K562 (cell line): Measurements from ENCODE around the gene ZNF747. TPM values are rescaled to one million over a fixed set of nuclear protein-coding genes. Genes with fewer than 3 reads are reported as not detected.

Experiments
- ATAC-seq: fragments of 200-7000 bp; cut with Tn5 transposase; 3 replicates; pipeline ENCODE4 v1.9.1; 2020; ENCODE audit warnings: moderate library complexity
- BruUV-seq: library from RNA; stranded (reverse); fragments of 400-500 nt; replicated peaks from 2 replicates; lab custom pipeline; 2021; lab: Mats Ljungman, UMichigan
- CTCF ChIA-PET: fragments of 300-600 bp; formaldehyde crosslinking; extraction: SDS; loops from one replicate; lab custom pipeline; 2021; ENCODE audit warnings: low intra/inter-chr PET ratio; lab: Yijun Ruan, JAX
- POLR2A ChIA-PET: fragments of 300-600, 350-650 bp; sonication (Branson Sonifier 250); formaldehyde crosslinking; extraction: SDS; loops from one replicate; lab custom pipeline; 2021; ENCODE audit warnings: antibody characterized with exemption, inconsistent platforms; lab: Yijun Ruan, JAX
- DNase-seq, 4 experiments: peaks; one replicate each; pipeline versions ENCODE4 v3.0.0 to v3.0.0-alpha.2; 2011 to 2018; ENCODE audit warnings: low spot score in 3 of 4, mixed read lengths in 3 of 4; ENCODE audit errors: extremely low read depth in 1 of 4
- FAIRE-seq: peaks from 2 replicates; lab custom pipeline; 2011; peaks lifted over from hg19 to GRCh38; lab: Jason Lieb, UNC
- H2AFZ ChIP-seq: 2 replicates; pipeline ENCODE4 v1.6.0; 2011; ENCODE audit warnings: low read depth, low read length, control low read depth, inconsistent platforms
- H3K27ac ChIP-seq: fragments of 200-600 bp; 3 replicates; pipeline ENCODE4 v1.8.0; 2011; ENCODE audit warnings: low read depth, mild to moderate bottlenecking, control low read depth, inconsistent platforms, low read length, moderate library complexity, mixed read lengths; ENCODE audit errors: extremely low read depth
- H3K27me3 ChIP-seq, 2 experiments: fragments of 300-600 bp in 1 of 2; 2 replicates in 1 of 2; 3 replicates in 1 of 2; pipeline versions ENCODE4 v1.6.0 to v1.8.0; 2011; ENCODE audit warnings: inconsistent platforms in 2 of 2, low read length in 2 of 2, mild to moderate bottlenecking in 1 of 2, mixed read lengths in 1 of 2, moderate library complexity in 1 of 2; ENCODE audit not compliant: control insufficient read depth in 2 of 2, insufficient read depth in 2 of 2
- H3K36me3 ChIP-seq: fragments of 300-600 bp; 3 replicates; pipeline ENCODE4 v1.8.0; 2011; ENCODE audit warnings: mild to moderate bottlenecking, low read length, inconsistent platforms; ENCODE audit not compliant: control insufficient read depth, insufficient read depth
- H3K4me1 ChIP-seq, 2 experiments: fragments of 200-600 bp in 1 of 2; replicated peaks in 1 of 2; 2 replicates in 1 of 2; 3 replicates in 1 of 2; pipeline versions ENCODE4 v1.5.1 to v1.8.0; 2011; ENCODE audit warnings: inconsistent platforms in 2 of 2, low read length in 2 of 2, mild to moderate bottlenecking in 1 of 2, mixed read lengths in 1 of 2, moderate library complexity in 1 of 2; ENCODE audit not compliant: control insufficient read depth in 2 of 2, insufficient read depth in 2 of 2
- H3K4me2 ChIP-seq: 2 replicates; pipeline ENCODE4 v1.6.1; 2011; ENCODE audit warnings: low read length, control low read depth, inconsistent platforms, mixed read lengths; ENCODE audit not compliant: insufficient read depth
- H3K4me3 ChIP-seq: fragments of 200-600 bp; sonication (generic), shearing (Covaris generic); 2 replicates; pipeline ENCODE4 v1.5.1; 2016; ENCODE audit warnings: control low read depth, inconsistent platforms
- H3K79me2 ChIP-seq: fragments of 200-600 bp; 3 replicates; pipeline ENCODE4 v1.8.0; 2011; ENCODE audit warnings: low read length, inconsistent platforms; ENCODE audit not compliant: control insufficient read depth, insufficient read depth
- H3K9ac ChIP-seq, 2 experiments: 2 replicates each; pipeline versions ENCODE4 v1.6.0 to v1.6.1; 2011; ENCODE audit warnings: low read depth in 2 of 2, low read length in 2 of 2, control low read depth in 1 of 2, inconsistent platforms in 1 of 2, mild to moderate bottlenecking in 1 of 2, mixed read lengths in 1 of 2; ENCODE audit not compliant: insufficient read depth in 1 of 2
- H3K9me1 ChIP-seq: one replicate; pipeline ENCODE4 v1.6.0; 2011; ENCODE audit warnings: inconsistent platforms, mild to moderate bottlenecking, low read length, moderate library complexity; ENCODE audit not compliant: control insufficient read depth, insufficient read depth
- H3K9me3 ChIP-seq: replicated peaks from 2 replicates; pipeline ENCODE4 v1.5.1; 2011; ENCODE audit warnings: low read depth, low read length, inconsistent platforms; ENCODE audit not compliant: control insufficient read depth, insufficient read depth
- H4K20me1 ChIP-seq: replicated peaks from 2 replicates; pipeline ENCODE4 v1.6.1; 2011; ENCODE audit warnings: low read length, inconsistent platforms, mixed read lengths; ENCODE audit not compliant: control insufficient read depth, insufficient read depth
- BCOR ChIP-seq: fragments of 450-650 bp; IDR thresholded peaks from 2 replicates; pipeline ENCODE4 v1.6.1; 2016
- BRD9 ChIP-seq: fragments of 450-650 bp; IDR thresholded peaks from 2 replicates; pipeline ENCODE4 v1.6.1; 2018; ENCODE audit warnings: low read depth; ENCODE audit not compliant: partially characterized antibody
- CCNT2 ChIP-seq: IDR thresholded peaks from 2 replicates; pipeline ENCODE4 v1.6.1; 2011; ENCODE audit warnings: borderline replicate concordance, low read depth, mild to moderate bottlenecking, moderate library complexity, mixed read lengths, low read length; ENCODE audit not compliant: insufficient read length; ENCODE audit errors: extremely low read depth
- COPS2 ChIP-seq: fragments of 450-650 bp; conservative IDR thresholded peaks from 2 replicates; pipeline ENCODE4 v1.6.1; 2016; ENCODE audit warnings: mild to moderate bottlenecking, moderate library complexity
- EP300 ChIP-seq: IDR thresholded peaks from 2 replicates; pipeline ENCODE4 v1.6.1; 2012; ENCODE audit warnings: low read length, improper control_type of control experiment
- GABPA ChIP-seq: fragments of 200-800 bp; sonication (Bioruptor generic); conservative IDR thresholded peaks from 2 replicates; pipeline ENCODE4 v1.6.1; 2016; ENCODE audit warnings: low read depth, missing genetic modification characterization, missing compliant biosample characterization
- GATAD2B ChIP-seq: fragments of 450-650 bp; IDR thresholded peaks from 2 replicates; pipeline ENCODE4 v1.6.1; 2017; ENCODE audit warnings: mild to moderate bottlenecking, borderline replicate concordance
- HDGF ChIP-seq: fragments of 450-650 bp; IDR thresholded peaks from 2 replicates; pipeline ENCODE4 v1.6.1; 2016
- IRF9 ChIP-seq: fragments of 450-650 bp; IDR thresholded peaks from 2 replicates; pipeline ENCODE4 v1.6.1; 2016; ENCODE audit warnings: missing biosample characterization, missing genetic modification characterization
- LEF1 ChIP-seq: fragments of 450-650 bp; IDR thresholded peaks from 2 replicates; pipeline ENCODE4 v1.6.1; 2016; ENCODE audit warnings: mild to moderate bottlenecking
- MEIS2 ChIP-seq: fragments of 450-650 bp; IDR thresholded peaks from 2 replicates; pipeline ENCODE4 v1.6.1; 2014; ENCODE audit warnings: mild to moderate bottlenecking; ENCODE audit not compliant: partially characterized antibody
- NCOA2 ChIP-seq, 2 experiments: fragments of 450-650 bp; IDR thresholded peaks; 2 replicates each; pipeline ENCODE4 v1.6.1; 2018; ENCODE audit warnings: mild to moderate bottlenecking in 2 of 2, moderate library complexity in 1 of 2; ENCODE audit not compliant: partially characterized antibody in 2 of 2
- NRF1 ChIP-seq, 2 experiments: fragments of 450-650 bp; IDR thresholded peaks in 1 of 2; conservative IDR thresholded peaks in 1 of 2; 2 replicates each; pipeline ENCODE4 v1.6.1; 2014; ENCODE audit warnings: mild to moderate bottlenecking in 2 of 2
- PHF8 ChIP-seq: fragments of 200-600 bp; sonication (generic); IDR thresholded peaks from 2 replicates; pipeline ENCODE4 v1.6.1; 2012; ENCODE audit warnings: mixed run types, mild to moderate bottlenecking, inconsistent platforms, low read length, moderate library complexity, borderline replicate concordance
- PPARD ChIP-seq: fragments of 250-450 bp; sonication (Bioruptor Pico); IDR thresholded peaks from 2 replicates; pipeline ENCODE4 v1.8.0; 2022; ENCODE audit warnings: inconsistent platforms, mild to moderate bottlenecking, moderate library complexity
- SMAD3 ChIP-seq: fragments of 450-650 bp; formaldehyde crosslinking; conservative IDR thresholded peaks from 2 replicates; pipeline ENCODE4 v1.4.0; 2020; ENCODE audit warnings: mild to moderate bottlenecking
- SRSF9 ChIP-seq: fragments of 200-400 bp; formaldehyde crosslinking; IDR thresholded peaks from 2 replicates; pipeline ENCODE4 v1.6.1; 2017; ENCODE audit warnings: low read depth, low read length, borderline replicate concordance
- TFE3 ChIP-seq: fragments of 450-650 bp; formaldehyde crosslinking; IDR thresholded peaks from 2 replicates; pipeline ENCODE4 v1.4.0; 2020; ENCODE audit warnings: mild to moderate bottlenecking, mixed read lengths
- TSC22D4 ChIP-seq: fragments of 450-650 bp; IDR thresholded peaks from 2 replicates; pipeline ENCODE4 v1.6.1; 2016; ENCODE audit warnings: missing genetic modification characterization, missing biosample characterization, control low read depth
- ZKSCAN8 ChIP-seq: fragments of 200-800 bp; sonication (Bioruptor generic); IDR thresholded peaks from 2 replicates; pipeline ENCODE4 v1.6.1; 2016; ENCODE audit warnings: missing genetic modification characterization, missing compliant biosample characterization
- ZNF124 ChIP-seq: sonication (generic); formaldehyde crosslinking; IDR thresholded peaks from 2 replicates; pipeline ENCODE4 v1.8.1; 2022; ENCODE audit warnings: missing genetic modification reagents
- ZNF146 ChIP-seq: IDR thresholded peaks from one replicate; pipeline ENCODE4 v1.6.1; 2018; ENCODE audit warnings: missing compliant biosample characterization; ENCODE audit not compliant: unreplicated experiment
- ZNF79 ChIP-seq: fragments of 250-450 bp; sonication (Bioruptor Pico); IDR thresholded peaks from 2 replicates; pipeline ENCODE4 v1.4.0; 2020; ENCODE audit warnings: low read depth, mild to moderate bottlenecking, moderate library complexity
- ZSCAN32 ChIP-seq: fragments of 450-650 bp; formaldehyde crosslinking; IDR thresholded peaks from 2 replicates; pipeline ENCODE4 v1.4.0; 2020; ENCODE audit warnings: mild to moderate bottlenecking, moderate library complexity
- WGBS: fragments of 100-300 bp; shearing (Covaris generic); methylation state at CpG from one replicate; pipeline ENCODE4 v1.1.6; 2016; ENCODE audit warnings: low coverage, mixed read lengths; ENCODE audit not compliant: insufficient coverage; ENCODE audit errors: missing lambda C conversion rate; 5-methylcytosine and 5-hydroxymethylcytosine counted together
- in situ Hi-C: fragments of 300-500 bp; cut with MboI; formaldehyde crosslinking; loops from 4 replicates; pipeline ENCODE4 v1.15.0; 2018; ENCODE audit warnings: inconsistent platforms, mixed read lengths
- intact Hi-C: fragments of 100-400 bp; cut with micrococcal nuclease; formaldehyde crosslinking; loops from 2 replicates; pipeline ENCODE4 v1.14.2; 2022
- polyA plus RNA-seq, 8 experiments: library from polyadenylated mRNA; depleted of rRNA in 4 of 8; stranded (reverse) in 5 of 8; unstranded in 3 of 8; fragments of >200 nt; fragmentation: Nextera tagmentation in 2 of 8; fragmentation: Illumina TruSeq in 1 of 8; extraction: Ambion mirVana in 2 of 8; extraction: Trizol in 1 of 8; gene quantifications; 2 replicates each; pipeline versions ENCODE4 v1.2.1 to v1.2.3, GENCODE V29; 2011 to 2014; ENCODE audit warnings: inconsistent platforms in 1 of 8, missing spikeins in 1 of 8
- total RNA-seq, 7 experiments: library from RNA; depleted of rRNA in 6 of 7; stranded (reverse); fragments of >200 nt in 6 of 7; fragmentation: Illumina TruSeq in 2 of 7; extraction: Trizol in 2 of 7; gene quantifications; 2 replicates each; pipeline versions ENCODE4 v1.2.1 to v1.2.3, GENCODE V29; 2011 to 2021; ENCODE audit warnings: low replicate concordance in 1 of 7

Gene ZNF747
- total and polyA plus RNA-seq, 9 of the 15 experiments (the other 6 are each of a cell fraction or from before 2014, with no cell fraction given), result 0.14 to 3.3 (median 1.5) TPM

- no peaks in the 10 kb centered on the region for H3K79me2 ChIP-seq
- H3K9me3 ChIP-seq, result no peaks in the 10 kb centered on the region
- peaks cover 6 to 16% of the 10 kb centered on the region in 2 experiments; a peak in 3 of 5 replicates for H3K4me1 ChIP-seq
- ATAC-seq (peak; percentile 71), FAIRE-seq (peak; percentile 83), DNase-seq (peak in 3 of 4 experiments; percentile 35 to 48 (median 46))
- H3K27ac ChIP-seq, result peak overlapping the region; percentile 41; the same call in 2 of the 3 replicates
- peak overlapping the region; percentile 66 for H3K4me2 ChIP-seq
- no peaks in the 10 kb centered on the region for H3K36me3 ChIP-seq
- ChIA-PET CTCF (no interaction called here), POLR2A (interaction anchor here (0.6 to 1.7 kb wide), 4 partner anchors 11 to 73 kb away, joined by 3 to 5 read pairs (median 4); no protein-coding TSS in a partner anchor)
- peak overlapping the region; percentile 15; the same call in 1 of the 2 replicates for H3K4me3 ChIP-seq
- intact Hi-C loops, result no loop called here
- no TSS peak for BruUV-seq
- no peaks in the 10 kb centered on the region for H3K27me3 ChIP-seq
- H3K9me1 ChIP-seq, result no peaks in the 10 kb centered on the region
- H3K9ac ChIP-seq, result peak overlapping the region; percentile 41 to 84; a peak in 2 of 4 replicates
- WGBS, result 29% methylated on average over 6 of the region's 8 CpGs
- in situ Hi-C loops, result no loop called here
- H2AFZ ChIP-seq, result peak overlapping the region; percentile 86
- H4K20me1 ChIP-seq, result no peaks in the 10 kb centered on the region
- TF ChIP-seq TFE3 (CRISPR knock-in tag) (no peak), HDGF (no peak), TSC22D4 (no peak), PHF8 (peak; percentile 59; the same call in 1 of the 2 replicates), NRF1 (conservative IDR thresholded peaks at IDR 0.05 in 1 of 2, IDR thresholded peaks at IDR 0.05 in 1 of 2) (no peak; a peak in 1 of 4 replicates), GATAD2B (no peak), SRSF9 (no peak), LEF1 (no peak), COPS2 (no peak), BCOR (no peak), IRF9 (no peak), ZKSCAN8 (CRISPR knock-in tag) (no peak), ZNF146 (CRISPR knock-in tag) (no peak), ZNF124 (CRISPR knock-in tag) (no peak), BRD9 (no peak), MEIS2 (peak; percentile 39), PPARD (no peak), SMAD3 (no peak), ZNF79 (CRISPR knock-in tag) (no peak), NCOA2 (IDR thresholded peaks at IDR 0.05; ENCODE audit: partially characterized antibody in 2 of 2) (no peak), ZSCAN32 (CRISPR knock-in tag) (no peak), GABPA (tag) (peak; percentile 61), EP300 (no peak), CCNT2 (no peak)
Measured at GRCh38 chr16:30499284-30499683, 35.4 kb downstream of the ZNF747 start.
